Right lung (tissue), 5 donors: ENCODE results near the gene GPS1. TPM values are rescaled to one million over a fixed set of nuclear protein-coding genes. Genes with fewer than 3 reads are reported as not detected.

Experiments used
- DNase-seq, 2 donors: peaks; one replicate each; pipeline ENCODE4 v3.0.0-alpha.2; 2013
- polyA plus RNA-seq, 5 donors: library from polyadenylated mRNA; unstranded; fragments of 120-200 nt; gene quantifications; one replicate each; pipeline versions ENCODE4 v1.2.1 to v1.2.3, GENCODE V29; 2013; ENCODE audit warnings: inconsistent platforms in 1 of 5, low replicate concordance in 1 of 5; ENCODE audit not compliant: insufficient read length in 5 of 5, insufficient read depth in 1 of 5

Gene GPS1
- polyA plus RNA-seq, 5 donors, result 63.6 to 105 (median 81.9) TPM

GRCh38 chr17:82013341-82013740 is 38.4 kb upstream of the GPS1 start:
- no peak for DNase-seq

- no peak for DNase-seq
Measured at GRCh38 chr17:82013772-82014321, 37.9 kb upstream of the GPS1 start.

GRCh38 chr17:82014432-82014831 is 37.3 kb upstream of the GPS1 start:
- DNase-seq, result no peak

GRCh38 chr17:82014971-82015310 is 36.8 kb upstream of the GPS1 start:
- no peak for DNase-seq

- peak in 1 of 2 donors; percentile 51 for DNase-seq
Measured at GRCh38 chr17:82015311-82015971, 36.3 kb upstream of the GPS1 start.

- no peak for DNase-seq
Measured at GRCh38 chr17:82016061-82016874, 35.4 kb upstream of the GPS1 start.

- no peak for DNase-seq
Measured at GRCh38 chr17:82016875-82017459, 34.7 kb upstream of the GPS1 start.

GRCh38 chr17:82017612-82018151 is 34.0 kb upstream of the GPS1 start:
- no peak for DNase-seq

- DNase-seq, result no peak
Measured at GRCh38 chr17:82018152-82018988, 33.3 kb upstream of the GPS1 start.

GRCh38 chr17:82018989-82019689 is 32.6 kb upstream of the GPS1 start:
- no peak for DNase-seq

- DNase-seq, result no peak
Measured at GRCh38 chr17:82019690-82020571, 31.8 kb upstream of the GPS1 start.

GRCh38 chr17:82020572-82021106 is 31.1 kb upstream of the GPS1 start:
- DNase-seq, result no peak

GRCh38 chr17:82021107-82021899 is 30.4 kb upstream of the GPS1 start:
- peak in 1 of 2 donors; percentile 50 for DNase-seq

GRCh38 chr17:82021900-82022309 is 29.8 kb upstream of the GPS1 start:
- DNase-seq, result no peak

GRCh38 chr17:82022310-82022980 is 29.3 kb upstream of the GPS1 start, which contains the start of gene CENPX:
CENPX (minus strand) TSS chr17:82022878; CDS start chr17:82022861, 17 bp downstream.
- DNase-seq, result no peak

- peak; percentile 99 for DNase-seq
Measured at GRCh38 chr17:82022981-82023446, 28.7 kb upstream of the GPS1 start, which contains the start of gene LRRC45. LRRC45 (plus strand) TSS chr17:82023305; CDS start chr17:82023644, 339 bp downstream.

GRCh38 chr17:82023447-82024241 is 28.1 kb upstream of the GPS1 start:
- DNase-seq, result no peak
